Stimulated activated CD4-positive, alpha-beta T cell treated with anti-CD3 and anti-CD28 coated beads, Interleukin-12 subunit alpha, Interleukin-12 subunit beta, amount 100 ng/mL, for 24 hours (primary cell): Measurements from ENCODE around the gene TRIM31.

ENCODE experiments used
- DNase-seq, 2 experiments: peaks; one replicate each; pipeline ENCODE4 v3.0.0-alpha.2; 2020; ENCODE audit warnings: low read depth in 2 of 2

TRIM31 gene

DNA sequence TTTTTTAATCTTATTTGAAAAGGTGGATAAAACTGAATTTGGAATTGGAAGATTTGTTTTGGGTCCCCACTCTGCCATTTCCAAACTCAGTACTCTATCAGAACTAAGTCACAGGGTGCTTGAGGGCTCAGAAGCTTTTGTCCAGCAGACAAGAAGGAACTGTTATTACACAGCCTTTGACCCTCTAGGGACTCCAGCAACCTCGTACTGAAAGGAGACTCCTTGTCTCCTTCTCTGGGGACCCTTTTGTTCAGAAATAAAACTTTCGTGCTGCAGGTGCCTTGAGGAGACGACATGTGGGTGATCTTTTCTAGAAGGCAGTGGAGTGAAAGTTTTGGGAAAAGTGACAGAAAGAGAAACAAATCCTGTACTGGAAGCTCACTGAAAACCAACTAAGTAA lies 59.2 kb downstream of the TRIM31 start:
- DNase-seq = no peak
